BJ (cell line): ENCODE results near the gene GPR143. TPM values are rescaled to one million over a fixed set of nuclear protein-coding genes. Genes with fewer than 3 reads are reported as not detected.

Experiments used
- CTCF ChIA-PET: fragments of 350-600 bp; formaldehyde crosslinking; extraction: SDS; loops from one replicate; lab custom pipeline; 2021; ENCODE audit warnings: antibody characterized with exemption, inconsistent platforms; lab: Yijun Ruan, JAX
- POLR2A ChIA-PET: fragments of 300-600 bp; sonication (Branson Sonifier 250); formaldehyde crosslinking; extraction: SDS; loops from one replicate; lab custom pipeline; 2021; ENCODE audit warnings: antibody characterized with exemption; lab: Charles Lee
- DNase-seq: peaks from one replicate; pipeline ENCODE4 v3.0.0-alpha.2; 2011; ENCODE audit warnings: low read depth
- H3K27me3 ChIP-seq: 2 replicates; pipeline ENCODE4 v1.6.0; 2011; ENCODE audit warnings: low read length; ENCODE audit not compliant: control insufficient read depth, insufficient read depth
- H3K36me3 ChIP-seq: 2 replicates; pipeline ENCODE4 v1.5.1; 2011; ENCODE audit warnings: low read length; ENCODE audit not compliant: control insufficient read depth, insufficient read depth
- H3K4me3 ChIP-seq: 2 replicates; pipeline ENCODE4 v1.5.1; 2011; ENCODE audit warnings: low read depth, mild to moderate bottlenecking, control low read depth, low read length
- polyA plus RNA-seq: library from polyadenylated mRNA; depleted of rRNA; stranded (reverse); fragments of >200 nt; gene quantifications from 2 replicates; pipeline ENCODE4 v1.2.3, GENCODE V29; 2011
- TF ChIP-seq, protein P1 (sequence below): IDR thresholded peaks from 2 replicates; pipeline ENCODE4 v1.5.1; 2011; ENCODE audit warnings: low read depth, mild to moderate bottlenecking, control low read depth, inconsistent platforms, low read length, moderate library complexity; ENCODE audit not compliant: insufficient read depth

The GPR143 gene
- polyA plus RNA-seq, 1 experiment: not detected

DNA sequence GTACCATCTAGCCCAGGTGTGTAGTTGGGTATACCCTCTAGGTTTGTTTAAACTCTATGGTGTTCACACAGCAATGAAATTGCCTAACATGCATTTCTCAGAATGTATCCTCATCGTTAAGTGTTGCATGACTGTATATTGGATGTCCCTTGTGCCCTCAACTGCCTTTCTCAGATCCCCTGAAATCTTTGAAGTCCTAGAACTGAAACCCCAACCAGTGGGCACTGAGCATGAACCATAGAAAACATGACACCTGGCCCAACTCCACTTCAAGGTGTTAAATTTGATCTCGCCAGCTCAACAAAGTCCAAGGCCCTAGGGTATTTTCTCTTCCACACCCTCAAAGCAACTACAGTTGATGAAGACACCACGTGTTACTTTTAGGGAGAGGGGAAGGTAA is 35.6 kb downstream of the GPR143 start:
- Histone ChIP-seq H3K36me3 (no peaks in the 10 kb centered on the region), H3K27me3 (no peaks in the 10 kb centered on the region), H3K4me3 (no peak overlapping the region)
- TF ChIP-seq, protein P1, sequence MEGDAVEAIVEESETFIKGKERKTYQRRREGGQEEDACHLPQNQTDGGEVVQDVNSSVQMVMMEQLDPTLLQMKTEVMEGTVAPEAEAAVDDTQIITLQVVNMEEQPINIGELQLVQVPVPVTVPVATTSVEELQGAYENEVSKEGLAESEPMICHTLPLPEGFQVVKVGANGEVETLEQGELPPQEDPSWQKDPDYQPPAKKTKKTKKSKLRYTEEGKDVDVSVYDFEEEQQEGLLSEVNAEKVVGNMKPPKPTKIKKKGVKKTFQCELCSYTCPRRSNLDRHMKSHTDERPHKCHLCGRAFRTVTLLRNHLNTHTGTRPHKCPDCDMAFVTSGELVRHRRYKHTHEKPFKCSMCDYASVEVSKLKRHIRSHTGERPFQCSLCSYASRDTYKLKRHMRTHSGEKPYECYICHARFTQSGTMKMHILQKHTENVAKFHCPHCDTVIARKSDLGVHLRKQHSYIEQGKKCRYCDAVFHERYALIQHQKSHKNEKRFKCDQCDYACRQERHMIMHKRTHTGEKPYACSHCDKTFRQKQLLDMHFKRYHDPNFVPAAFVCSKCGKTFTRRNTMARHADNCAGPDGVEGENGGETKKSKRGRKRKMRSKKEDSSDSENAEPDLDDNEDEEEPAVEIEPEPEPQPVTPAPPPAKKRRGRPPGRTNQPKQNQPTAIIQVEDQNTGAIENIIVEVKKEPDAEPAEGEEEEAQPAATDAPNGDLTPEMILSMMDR: no peak
- no peak for DNase-seq
- ChIA-PET POLR2A (no interaction called here), CTCF (no interaction called here)

DNA sequence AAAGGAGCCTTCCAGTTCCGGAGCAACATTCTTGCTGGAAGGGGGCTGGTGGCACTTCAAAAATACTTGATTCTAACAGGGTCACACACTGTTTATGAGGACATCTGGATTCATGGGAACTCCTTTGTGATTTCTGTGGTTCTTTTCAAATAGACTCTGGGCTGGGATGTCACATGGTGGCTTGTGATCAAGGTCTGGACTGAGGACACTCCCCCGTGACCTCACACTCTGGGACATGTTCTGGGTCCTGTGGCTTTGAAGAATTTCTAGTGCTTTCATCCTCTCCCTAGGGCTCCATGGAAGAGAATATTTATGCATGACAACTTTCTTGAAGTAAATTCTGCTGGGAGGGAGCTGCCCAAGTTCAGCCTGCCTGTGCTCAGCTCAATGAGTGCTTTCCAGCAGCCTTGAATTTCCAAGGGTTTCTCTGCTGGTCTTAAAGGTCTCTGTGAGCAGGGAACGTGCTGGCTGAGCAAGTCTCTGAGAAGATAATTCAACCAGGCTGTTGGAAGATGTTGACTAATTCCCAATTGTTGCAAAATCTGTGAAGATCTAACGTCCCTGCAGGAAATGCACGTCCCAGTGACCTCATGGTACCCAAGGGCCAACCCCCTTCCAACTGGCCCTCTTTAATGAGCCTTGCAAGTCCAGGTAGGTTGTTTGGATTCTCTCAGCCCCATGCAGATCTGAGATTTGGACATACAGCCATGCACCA is 36.3 kb downstream of the GPR143 start:
- no peak for DNase-seq
- Histone ChIP-seq H3K36me3 (no peaks in the 10 kb centered on the region), H3K4me3 (no peak overlapping the region), H3K27me3 (no peaks in the 10 kb centered on the region)
- CTCF ChIA-PET: interaction anchor here (0.6 kb wide), 1 partner anchor 203 kb away, joined by 3 read pairs; no protein-coding TSS in a partner anchor
- POLR2A ChIA-PET: interaction anchor here (0.6 kb wide), 1 partner anchor 770 kb away, joined by 3 read pairs; no protein-coding TSS in a partner anchor
- TF ChIP-seq, protein P1: no peak

DNA sequence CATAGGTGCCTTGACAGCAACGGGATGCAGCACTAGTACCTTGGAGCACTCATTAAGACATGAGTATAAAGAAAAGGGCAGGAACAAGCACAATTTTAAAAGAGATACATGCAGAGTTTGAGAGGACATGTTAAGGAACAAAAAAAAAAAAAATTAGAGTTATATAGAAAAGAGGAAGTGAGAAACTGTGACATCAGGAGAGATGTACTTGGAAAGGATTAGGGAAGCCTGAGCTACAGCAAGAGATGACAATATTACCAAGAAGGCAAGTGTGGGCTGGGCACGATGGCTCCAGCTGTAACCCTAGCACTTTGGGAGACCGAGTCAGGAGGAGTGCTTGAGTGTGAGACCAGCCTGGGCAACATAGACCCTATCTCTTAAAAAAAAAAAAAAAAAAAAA is 37.4 kb downstream of the GPR143 start:
- TF ChIP-seq, protein P1: no peak
- no peaks in the 10 kb centered on the region for H3K27me3 ChIP-seq
- H3K36me3 ChIP-seq: no peaks in the 10 kb centered on the region
- CTCF ChIA-PET: no interaction called here
- POLR2A ChIA-PET: interaction anchor here (0.6 to 0.7 kb wide), 2 partner anchors 769 to 773 kb away, joined by 3 to 4 read pairs; no protein-coding TSS in a partner anchor
- no peak overlapping the region for H3K4me3 ChIP-seq
- DNase-seq: no peak

DNA sequence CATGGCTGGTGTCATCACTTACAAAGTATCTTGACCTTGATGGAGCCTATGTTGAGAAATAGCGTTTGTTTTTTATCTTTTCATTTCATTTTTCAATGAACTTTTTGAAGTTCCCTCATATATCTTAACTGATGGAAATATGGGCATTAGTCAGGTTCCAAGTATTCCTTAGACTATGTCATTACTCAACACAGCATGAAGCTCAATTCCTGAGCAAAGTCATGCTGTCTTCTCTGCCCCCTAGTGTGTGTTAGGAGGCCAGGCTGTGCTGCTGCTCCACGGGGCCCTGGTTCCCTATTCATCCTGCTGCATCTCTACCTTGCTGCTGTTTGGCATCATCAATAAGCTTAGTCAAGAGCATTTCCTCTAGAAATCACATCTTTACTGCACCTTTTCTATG is 40.9 kb downstream of the GPR143 start:
- TF ChIP-seq, protein P1: peak; percentile 22; the same call in 1 of the 2 replicates
- Histone ChIP-seq H3K27me3 (no peaks in the 10 kb centered on the region), H3K36me3 (no peaks in the 10 kb centered on the region), H3K4me3 (no peak overlapping the region)
- ChIA-PET CTCF (interaction anchor here (2.1 kb wide), 1 partner anchor 908 kb away, joined by 8 read pairs; no protein-coding TSS in a partner anchor), POLR2A (no interaction called here)
- DNase-seq: no peak

DNA sequence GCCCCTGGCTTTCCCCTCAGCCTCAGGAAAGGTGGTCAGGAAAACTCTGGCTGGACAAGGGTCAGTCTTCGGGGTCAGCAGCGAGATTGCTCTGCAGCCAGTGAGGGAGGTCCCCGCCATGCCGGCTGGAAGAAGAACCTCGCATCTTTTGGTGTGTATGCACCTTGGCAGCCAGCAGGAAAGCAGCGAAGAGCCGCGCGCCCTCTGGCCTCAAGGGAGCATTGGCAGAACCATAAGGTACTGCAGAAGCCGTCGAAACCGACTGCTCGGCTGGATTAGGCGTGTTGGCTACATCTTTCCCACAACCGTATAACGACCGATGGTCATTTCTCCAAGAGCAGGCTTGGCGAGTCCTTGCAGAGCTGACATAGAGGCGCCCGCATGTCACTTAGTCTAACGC is 48.3 kb downstream of the GPR143 start:
- ChIA-PET POLR2A (no interaction called here), CTCF (no interaction called here)
- no peak overlapping the region for H3K4me3 ChIP-seq
- peaks cover 14% of the 10 kb centered on the region for H3K36me3 ChIP-seq
- H3K27me3 ChIP-seq: no peaks in the 10 kb centered on the region
- DNase-seq: no peak
- TF ChIP-seq, protein P1: no peak
